ENCODE results near the gene CHPF.

CHPF gene

GRCh38 chr2:219509780-219510511 lies 33.7 kb downstream of the CHPF start (continued):
- peak; percentile 61 for TF ChIP-seq ZNF76 (tag by site-specific recombination; IDR thresholded peaks at IDR 0.05; ENCODE audit: borderline replicate concordance, low read depth)
- no peak for TF ChIP-seq ZFP69B (tag by site-specific recombination; IDR thresholded peaks at IDR 0.05)
- TF ChIP-seq ZNF596 (tag by site-specific recombination; IDR thresholded peaks at IDR 0.05), result no peak
- no peak; the same call in 1 of the 2 replicates for TF ChIP-seq ZNF768 (tag by site-specific recombination; IDR thresholded peaks at IDR 0.05)
- TF ChIP-seq ZNF426 (tag by site-specific recombination; IDR thresholded peaks at IDR 0.05), result no peak
- TF ChIP-seq ZNF660 (tag by site-specific recombination; IDR thresholded peaks at IDR 0.05), result no peak
- peak; percentile 72 for TF ChIP-seq GLIS2 (tag by site-specific recombination; IDR thresholded peaks at IDR 0.05)
- TF ChIP-seq ZNF521 (tag by site-specific recombination; IDR thresholded peaks at IDR 0.05), result no peak
- no peak for TF ChIP-seq MYNN (tag by site-specific recombination; IDR thresholded peaks at IDR 0.05; ENCODE audit: borderline replicate concordance)
- no peak for TF ChIP-seq ZNF558 (tag by site-specific recombination; IDR thresholded peaks at IDR 0.05)
- TF ChIP-seq ZBTB20 (tag by site-specific recombination; IDR thresholded peaks at IDR 0.05), result no peak
- no peak for TF ChIP-seq ZNF791 (tag by site-specific recombination; IDR thresholded peaks at IDR 0.05)
- no peak for TF ChIP-seq ZNF629 (tag by site-specific recombination; IDR thresholded peaks at IDR 0.05)
- no peak for TF ChIP-seq ZNF24 (tag by site-specific recombination; IDR thresholded peaks at IDR 0.05)
- TF ChIP-seq MEIS1 (CRISPR knock-in tag; IDR thresholded peaks at IDR 0.05; ENCODE audit: borderline replicate concordance), result no peak
- TF ChIP-seq, protein P1, sequence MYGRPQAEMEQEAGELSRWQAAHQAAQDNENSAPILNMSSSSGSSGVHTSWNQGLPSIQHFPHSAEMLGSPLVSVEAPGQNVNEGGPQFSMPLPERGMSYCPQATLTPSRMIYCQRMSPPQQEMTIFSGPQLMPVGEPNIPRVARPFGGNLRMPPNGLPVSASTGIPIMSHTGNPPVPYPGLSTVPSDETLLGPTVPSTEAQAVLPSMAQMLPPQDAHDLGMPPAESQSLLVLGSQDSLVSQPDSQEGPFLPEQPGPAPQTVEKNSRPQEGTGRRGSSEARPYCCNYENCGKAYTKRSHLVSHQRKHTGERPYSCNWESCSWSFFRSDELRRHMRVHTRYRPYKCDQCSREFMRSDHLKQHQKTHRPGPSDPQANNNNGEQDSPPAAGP (tag by site-specific recombination; IDR thresholded peaks at IDR 0.05), result 0 out of 2 replicates have a peak, but pooled peaks have one; percentile 15
- no peak for TF ChIP-seq ZNF354C (tag by site-specific recombination; IDR thresholded peaks at IDR 0.05; ENCODE audit: borderline replicate concordance, low read depth)
- no peak for TF ChIP-seq ZNF10 (tag by site-specific recombination; IDR thresholded peaks at IDR 0.05)
- TF ChIP-seq ZNF555 (tag by site-specific recombination; conservative IDR thresholded peaks at IDR 0.05), result no peak
- TF ChIP-seq SP7 (tag by site-specific recombination; IDR thresholded peaks at IDR 0.05), result no peak; the same call in 1 of the 2 replicates
- TF ChIP-seq ZNF302 (tag by site-specific recombination; IDR thresholded peaks at IDR 0.05; ENCODE audit: low read depth), result no peak
- TF ChIP-seq ZNF175 (tag by site-specific recombination; IDR thresholded peaks at IDR 0.05), result no peak
- TF ChIP-seq, protein P2, sequence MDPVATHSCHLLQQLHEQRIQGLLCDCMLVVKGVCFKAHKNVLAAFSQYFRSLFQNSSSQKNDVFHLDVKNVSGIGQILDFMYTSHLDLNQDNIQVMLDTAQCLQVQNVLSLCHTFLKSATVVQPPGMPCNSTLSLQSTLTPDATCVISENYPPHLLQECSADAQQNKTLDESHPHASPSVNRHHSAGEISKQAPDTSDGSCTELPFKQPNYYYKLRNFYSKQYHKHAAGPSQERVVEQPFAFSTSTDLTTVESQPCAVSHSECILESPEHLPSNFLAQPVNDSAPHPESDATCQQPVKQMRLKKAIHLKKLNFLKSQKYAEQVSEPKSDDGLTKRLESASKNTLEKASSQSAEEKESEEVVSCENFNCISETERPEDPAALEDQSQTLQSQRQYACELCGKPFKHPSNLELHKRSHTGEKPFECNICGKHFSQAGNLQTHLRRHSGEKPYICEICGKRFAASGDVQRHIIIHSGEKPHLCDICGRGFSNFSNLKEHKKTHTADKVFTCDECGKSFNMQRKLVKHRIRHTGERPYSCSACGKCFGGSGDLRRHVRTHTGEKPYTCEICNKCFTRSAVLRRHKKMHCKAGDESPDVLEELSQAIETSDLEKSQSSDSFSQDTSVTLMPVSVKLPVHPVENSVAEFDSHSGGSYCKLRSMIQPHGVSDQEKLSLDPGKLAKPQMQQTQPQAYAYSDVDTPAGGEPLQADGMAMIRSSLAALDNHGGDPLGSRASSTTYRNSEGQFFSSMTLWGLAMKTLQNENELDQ (tag by site-specific recombination; IDR thresholded peaks at IDR 0.05; ENCODE audit: low read depth), result no peak
- no peak for TF ChIP-seq ZNF600 (tag by site-specific recombination; IDR thresholded peaks at IDR 0.05)
- no peak for TF ChIP-seq KLF7 (tag by site-specific recombination; IDR thresholded peaks at IDR 0.05; ENCODE audit: borderline replicate concordance)
- TF ChIP-seq ZNF16 (tag by site-specific recombination; IDR thresholded peaks at IDR 0.05; ENCODE audit: low read depth), result no peak
- 0 out of 2 replicates have a peak, but pooled peaks have one; percentile 56 for TF ChIP-seq ZBTB48 (tag by site-specific recombination; IDR thresholded peaks at IDR 0.05)
- TF ChIP-seq, protein P3, sequence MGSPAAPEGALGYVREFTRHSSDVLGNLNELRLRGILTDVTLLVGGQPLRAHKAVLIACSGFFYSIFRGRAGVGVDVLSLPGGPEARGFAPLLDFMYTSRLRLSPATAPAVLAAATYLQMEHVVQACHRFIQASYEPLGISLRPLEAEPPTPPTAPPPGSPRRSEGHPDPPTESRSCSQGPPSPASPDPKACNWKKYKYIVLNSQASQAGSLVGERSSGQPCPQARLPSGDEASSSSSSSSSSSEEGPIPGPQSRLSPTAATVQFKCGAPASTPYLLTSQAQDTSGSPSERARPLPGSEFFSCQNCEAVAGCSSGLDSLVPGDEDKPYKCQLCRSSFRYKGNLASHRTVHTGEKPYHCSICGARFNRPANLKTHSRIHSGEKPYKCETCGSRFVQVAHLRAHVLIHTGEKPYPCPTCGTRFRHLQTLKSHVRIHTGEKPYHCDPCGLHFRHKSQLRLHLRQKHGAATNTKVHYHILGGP (tag by site-specific recombination; IDR thresholded peaks at IDR 0.05), result no peak
- TF ChIP-seq GLI4 (tag by site-specific recombination; IDR thresholded peaks at IDR 0.05), result no peak
- no peak for TF ChIP-seq ZSCAN16 (tag by site-specific recombination; IDR thresholded peaks at IDR 0.05)
- TF ChIP-seq, protein P4, sequence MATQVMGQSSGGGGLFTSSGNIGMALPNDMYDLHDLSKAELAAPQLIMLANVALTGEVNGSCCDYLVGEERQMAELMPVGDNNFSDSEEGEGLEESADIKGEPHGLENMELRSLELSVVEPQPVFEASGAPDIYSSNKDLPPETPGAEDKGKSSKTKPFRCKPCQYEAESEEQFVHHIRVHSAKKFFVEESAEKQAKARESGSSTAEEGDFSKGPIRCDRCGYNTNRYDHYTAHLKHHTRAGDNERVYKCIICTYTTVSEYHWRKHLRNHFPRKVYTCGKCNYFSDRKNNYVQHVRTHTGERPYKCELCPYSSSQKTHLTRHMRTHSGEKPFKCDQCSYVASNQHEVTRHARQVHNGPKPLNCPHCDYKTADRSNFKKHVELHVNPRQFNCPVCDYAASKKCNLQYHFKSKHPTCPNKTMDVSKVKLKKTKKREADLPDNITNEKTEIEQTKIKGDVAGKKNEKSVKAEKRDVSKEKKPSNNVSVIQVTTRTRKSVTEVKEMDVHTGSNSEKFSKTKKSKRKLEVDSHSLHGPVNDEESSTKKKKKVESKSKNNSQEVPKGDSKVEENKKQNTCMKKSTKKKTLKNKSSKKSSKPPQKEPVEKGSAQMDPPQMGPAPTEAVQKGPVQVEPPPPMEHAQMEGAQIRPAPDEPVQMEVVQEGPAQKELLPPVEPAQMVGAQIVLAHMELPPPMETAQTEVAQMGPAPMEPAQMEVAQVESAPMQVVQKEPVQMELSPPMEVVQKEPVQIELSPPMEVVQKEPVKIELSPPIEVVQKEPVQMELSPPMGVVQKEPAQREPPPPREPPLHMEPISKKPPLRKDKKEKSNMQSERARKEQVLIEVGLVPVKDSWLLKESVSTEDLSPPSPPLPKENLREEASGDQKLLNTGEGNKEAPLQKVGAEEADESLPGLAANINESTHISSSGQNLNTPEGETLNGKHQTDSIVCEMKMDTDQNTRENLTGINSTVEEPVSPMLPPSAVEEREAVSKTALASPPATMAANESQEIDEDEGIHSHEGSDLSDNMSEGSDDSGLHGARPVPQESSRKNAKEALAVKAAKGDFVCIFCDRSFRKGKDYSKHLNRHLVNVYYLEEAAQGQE (tag by site-specific recombination; IDR thresholded peaks at IDR 0.05), result peak; percentile 18; the same call in 1 of the 2 replicates
- no peak for TF ChIP-seq ZNF530 (tag by site-specific recombination; IDR thresholded peaks at IDR 0.05; ENCODE audit: low read depth)
- 0 out of 2 replicates have a peak, but pooled peaks have one; percentile 9 for TF ChIP-seq ZNF394 (tag by site-specific recombination; IDR thresholded peaks at IDR 0.05; ENCODE audit: borderline replicate concordance)
- no peak for TF ChIP-seq ZNF169 (tag by site-specific recombination; IDR thresholded peaks at IDR 0.05)

Measured in HEK293 (cell line).